K562 (cell line): ENCODE measurements around the gene TAAR1. TPM values are rescaled to one million over a fixed set of nuclear protein-coding genes. Genes with fewer than 3 reads are reported as not detected.

Source experiments
- BACH1 ChIP-seq: fragments of 200-800 bp; sonication (Bioruptor generic); IDR thresholded peaks from 2 replicates; pipeline ENCODE4 v1.6.1; 2016; ENCODE audit warnings: missing genetic modification characterization, missing compliant biosample characterization
- BRCA1 ChIP-seq, 2 experiments: fragments of 450-650 bp in 1 of 2; sonication (generic) in 1 of 2; formaldehyde crosslinking in 1 of 2; IDR thresholded peaks; 2 replicates each; pipeline versions ENCODE4 v1.5.0 to v1.6.1; 2017 to 2020; ENCODE audit warnings: mild to moderate bottlenecking in 1 of 2, missing genetic modification reagents in 1 of 2
- CEBPB ChIP-seq: fragments of 450-650 bp; IDR thresholded peaks from 2 replicates; pipeline ENCODE4 v1.6.1; 2016; ENCODE audit warnings: missing genetic modification characterization, missing compliant biosample characterization
- ELF4 ChIP-seq: fragments of 450-650 bp; formaldehyde crosslinking; IDR thresholded peaks from 2 replicates; pipeline ENCODE4 v1.4.0; 2022; ENCODE audit warnings: missing genetic modification characterization
- FOXJ2 ChIP-seq: fragments of 200-800 bp; sonication (Bioruptor generic); IDR thresholded peaks from 2 replicates; pipeline ENCODE4 v1.6.1; 2016; ENCODE audit warnings: missing genetic modification characterization, missing compliant biosample characterization
- HES1 ChIP-seq: fragments of 450-650 bp; IDR thresholded peaks from 2 replicates; pipeline ENCODE4 v1.6.1; 2016; ENCODE audit warnings: low read depth, mild to moderate bottlenecking, moderate library complexity
- KLF10 ChIP-seq: fragments of 250-450 bp; sonication (Bioruptor Pico); IDR thresholded peaks from 2 replicates; pipeline ENCODE4 v1.6.1; 2021; ENCODE audit warnings: matching md5 sums
- KLF16 ChIP-seq: IDR thresholded peaks from 2 replicates; pipeline ENCODE4 v1.6.1; 2016; ENCODE audit warnings: antibody characterized with exemption
- KLF6 ChIP-seq: fragments of 250-450 bp; sonication (Bioruptor Pico); IDR thresholded peaks from 2 replicates; pipeline ENCODE4 v1.4.0; 2020; ENCODE audit warnings: mild to moderate bottlenecking, moderate library complexity, borderline replicate concordance
- MCM5 ChIP-seq: fragments of 450-650 bp; IDR thresholded peaks from 2 replicates; pipeline ENCODE4 v1.6.1; 2016; ENCODE audit warnings: low read depth
- PTRF ChIP-seq: fragments of 450-650 bp; IDR thresholded peaks from 2 replicates; pipeline ENCODE4 v1.6.1; 2016; ENCODE audit warnings: mild to moderate bottlenecking, missing genetic modification characterization, missing compliant biosample characterization
- REST ChIP-seq, 2 experiments: fragments of 450-650 bp; formaldehyde crosslinking in 1 of 2; IDR thresholded peaks; 2 replicates each; pipeline versions ENCODE4 v1.4.0 to v1.6.1; 2014 to 2020; ENCODE audit warnings: mild to moderate bottlenecking in 2 of 2, borderline replicate concordance in 1 of 2, low read depth in 1 of 2
- RUNX1 ChIP-seq: sonication (generic); IDR thresholded peaks from 2 replicates; pipeline ENCODE4 v1.6.1; 2016; ENCODE audit warnings: antibody characterized with exemption, low read depth
- SMARCB1 ChIP-seq: IDR thresholded peaks from 2 replicates; pipeline ENCODE4 v1.6.1; 2011; ENCODE audit warnings: improper control_type of control experiment, low read depth; ENCODE audit not compliant: insufficient read length
- SP2 ChIP-seq: IDR thresholded peaks from 2 replicates; pipeline ENCODE4 v1.6.1; 2011; ENCODE audit warnings: mild to moderate bottlenecking, low read depth, low read length, moderate library complexity; ENCODE audit not compliant: poor library complexity, severe bottlenecking; ENCODE audit errors: extremely low read depth
- TAF1 ChIP-seq: IDR thresholded peaks from 2 replicates; pipeline ENCODE4 v1.6.1; 2011; ENCODE audit warnings: mild to moderate bottlenecking, low read length, moderate library complexity; ENCODE audit not compliant: insufficient read depth, control insufficient read depth, severe bottlenecking; ENCODE audit errors: extremely low read depth
- TAL1 ChIP-seq: fragments of 450-650 bp; IDR thresholded peaks from 2 replicates; pipeline ENCODE4 v1.6.1; 2016; ENCODE audit warnings: mild to moderate bottlenecking
- TEAD1 ChIP-seq, 2 experiments: fragments of 450-650 bp in 1 of 2; sonication (generic) in 1 of 2; formaldehyde crosslinking; IDR thresholded peaks; 2 replicates each; pipeline versions ENCODE4 v1.4.0 to v1.8.0; 2020 to 2022; ENCODE audit warnings: mild to moderate bottlenecking in 2 of 2, missing genetic modification reagents in 1 of 2
- TGIF2 ChIP-seq: sonication (generic); formaldehyde crosslinking; IDR thresholded peaks from 2 replicates; pipeline ENCODE4 v1.8.1; 2022; ENCODE audit warnings: mild to moderate bottlenecking, missing genetic modification reagents, moderate library complexity
- ZBTB8A ChIP-seq: fragments of 450-650 bp; IDR thresholded peaks from 2 replicates; pipeline ENCODE4 v1.6.1; 2018; ENCODE audit warnings: mild to moderate bottlenecking, moderate library complexity; ENCODE audit not compliant: partially characterized antibody
- ZNF253 ChIP-seq: fragments of 250-450 bp; sonication (Bioruptor Pico); conservative IDR thresholded peaks from 2 replicates; pipeline ENCODE4 v1.6.1; 2021; ENCODE audit warnings: mild to moderate bottlenecking
- polyA plus RNA-seq, 8 experiments: library from polyadenylated mRNA; depleted of rRNA in 4 of 8; stranded (reverse) in 5 of 8; unstranded in 3 of 8; fragments of >200 nt; fragmentation: Nextera tagmentation in 2 of 8; fragmentation: Illumina TruSeq in 1 of 8; extraction: Ambion mirVana in 2 of 8; extraction: Trizol in 1 of 8; gene quantifications; 2 replicates each; pipeline versions ENCODE4 v1.2.1 to v1.2.3, GENCODE V29; 2011 to 2014; ENCODE audit warnings: inconsistent platforms in 1 of 8, missing spikeins in 1 of 8
- total RNA-seq, 7 experiments: library from RNA; depleted of rRNA in 6 of 7; stranded (reverse); fragments of >200 nt in 6 of 7; fragmentation: Illumina TruSeq in 2 of 7; extraction: Trizol in 2 of 7; gene quantifications; 2 replicates each; pipeline versions ENCODE4 v1.2.1 to v1.2.3, GENCODE V29; 2011 to 2021; ENCODE audit warnings: low replicate concordance in 1 of 7

Gene TAAR1
- total and polyA plus RNA-seq, 9 of the 15 experiments (the other 6 are each of a cell fraction or from before 2014, with no cell fraction given): not detected

DNA sequence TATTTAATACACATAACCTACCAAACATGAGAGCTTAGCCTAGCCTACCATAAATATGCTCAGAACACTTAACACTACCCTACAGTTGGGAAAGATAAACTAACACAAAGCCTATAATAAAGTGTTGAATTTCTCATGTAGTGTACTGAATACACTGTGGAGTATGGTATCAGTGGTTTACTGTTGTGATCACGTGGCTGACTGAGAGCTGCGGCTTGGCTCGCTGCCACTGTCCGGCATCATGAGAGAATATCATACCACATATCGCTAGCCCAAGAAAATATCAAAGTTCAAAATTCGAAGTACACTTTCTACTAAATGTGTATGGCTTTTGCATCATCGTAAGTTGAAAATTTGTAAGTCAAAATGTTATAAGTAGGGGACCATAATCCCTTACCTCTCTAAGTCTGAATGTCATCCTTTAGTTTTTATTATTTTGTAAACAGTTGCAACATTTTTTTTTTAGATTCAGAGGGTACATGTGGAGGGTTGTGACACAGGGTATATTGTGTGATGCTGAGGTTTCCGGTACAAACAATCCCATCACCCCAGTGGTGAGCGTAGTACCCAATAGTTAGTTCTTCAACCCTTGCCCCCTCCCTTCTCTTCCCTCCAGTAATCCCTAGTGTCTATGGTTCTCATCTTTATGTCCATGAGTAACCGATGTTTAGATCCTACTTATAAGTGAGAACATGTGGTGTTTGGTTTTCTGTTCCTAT is 14.6 kb upstream of the TAAR1 start (continued):
- TF ChIP-seq TAF1: no peak
- TF ChIP-seq FOXJ2 (tag): 0 out of 2 replicates have a peak, but pooled peaks have one; percentile 36
- TF ChIP-seq BACH1: no peak
- no peak for TF ChIP-seq TGIF2
- TF ChIP-seq KLF10 (CRISPR knock-in tag): no peak
- no peak for TF ChIP-seq BRCA1 (IDR thresholded peaks at IDR 0.05)
- TF ChIP-seq BRCA1 (CRISPR knock-in tag; IDR thresholded peaks at IDR 0.05): no peak
- peak; percentile 23; the same call in 1 of the 2 replicates for TF ChIP-seq REST (IDR thresholded peaks at IDR 0.05; ENCODE audit: borderline replicate concordance)
- TF ChIP-seq REST (CRISPR knock-in tag; IDR thresholded peaks at IDR 0.05; ENCODE audit: low read depth): no peak
- TF ChIP-seq TAL1: no peak
- TF ChIP-seq TEAD1 (CRISPR knock-in tag; IDR thresholded peaks at IDR 0.05): no peak
- TF ChIP-seq ZNF253 (CRISPR knock-in tag): no peak
- no peak for TF ChIP-seq SMARCB1
- TF ChIP-seq ZBTB8A: no peak
- TF ChIP-seq KLF16: no peak
- TF ChIP-seq HES1: no peak
- TF ChIP-seq ELF4: no peak
- no peak for TF ChIP-seq PTRF (tag)
- no peak for TF ChIP-seq RUNX1
- TF ChIP-seq CEBPB (tag): no peak
- no peak for TF ChIP-seq MCM5
- TF ChIP-seq KLF6: no peak
- TF ChIP-seq SP2: no peak
